Myocyte (in vitro differentiated cells): ENCODE measurements around the gene ATP13A2. TPM values are rescaled to one million over a fixed set of nuclear protein-coding genes. Genes with fewer than 3 reads are reported as not detected.

ENCODE experiments used
- total RNA-seq: library from RNA; depleted of rRNA; stranded (reverse); fragments of >200 nt; gene quantifications from 2 replicates; pipeline ENCODE4 v1.2.3, GENCODE V29; 2014

ATP13A2 gene
- total RNA-seq, 1 donor from 2014 or later, result 25.7 TPM

Other genes with a start within 250 kb of the ATP13A2 start
- gene RNU1-2, start 115.9 kb downstream of the ATP13A2 start, total RNA-seq, result not detected in 2 replicates
- gene CROCC, start 90.0 kb downstream of the ATP13A2 start, total RNA-seq, result 10.6 and 11.8 TPM in 2 replicates
- 1.3 and 1.7 TPM in 2 replicates for gene MFAP2, start 31.3 kb downstream of the ATP13A2 start, total RNA-seq
- gene SDHB, start 42.1 kb upstream of the ATP13A2 start, total RNA-seq, result 165 and 183 TPM in 2 replicates
- 352 and 536 TPM in 2 replicates for gene PADI2, start 107.5 kb upstream of the ATP13A2 start, total RNA-seq
- gene PADI1, start 193.2 kb upstream of the ATP13A2 start, total RNA-seq, result 0.24 and 0.31 TPM in 2 replicates
- gene PADI3, start 237.2 kb upstream of the ATP13A2 start, total RNA-seq, result not detected in 2 replicates